MCF 10A (cell line): ENCODE data around the gene TNPO3. TPM values are rescaled to one million over a fixed set of nuclear protein-coding genes. Genes with fewer than 3 reads are reported as not detected.

Experiments
- BruUV-seq: library from RNA; stranded (reverse); fragments of 400-500 nt; replicated peaks from 2 replicates; lab custom pipeline; 2021; lab: Mats Ljungman, UMichigan
- CTCF ChIA-PET: fragments of 300-600 bp; sonication (Branson Sonifier 250); formaldehyde crosslinking; extraction: SDS; loops from one replicate; lab custom pipeline; 2021; ENCODE audit warnings: antibody characterized with exemption, inconsistent platforms; lab: Yijun Ruan, JAX
- POLR2A ChIA-PET: fragments of 300-600, 350-650 bp; sonication (Branson Sonifier 250); formaldehyde crosslinking; extraction: SDS; loops from one replicate; lab custom pipeline; 2020; ENCODE audit warnings: antibody characterized with exemption, inconsistent platforms; lab: Yijun Ruan, JAX
- DNase-seq: peaks from one replicate; pipeline ENCODE4 v3.0.0-alpha.2; 2018; ENCODE audit not compliant: unreplicated experiment
- H3K27ac Mint-ChIP-seq: one replicate; pipeline ENCODE4 v1.8.0; 2022; ENCODE audit warnings: mild to moderate bottlenecking, low read depth, mixed read lengths; ENCODE audit not compliant: unreplicated experiment
- H3K27me3 Mint-ChIP-seq: one replicate; pipeline ENCODE4 v1.8.0; 2022; ENCODE audit warnings: mixed read lengths; ENCODE audit not compliant: insufficient read depth, unreplicated experiment
- H3K36me3 Mint-ChIP-seq: one replicate; pipeline ENCODE4 v1.8.0; 2022; ENCODE audit warnings: mild to moderate bottlenecking, moderate library complexity, mixed read lengths; ENCODE audit not compliant: insufficient read depth, unreplicated experiment
- H3K4me1 Mint-ChIP-seq: one replicate; pipeline ENCODE4 v1.8.0; 2022; ENCODE audit warnings: mixed read lengths; ENCODE audit not compliant: insufficient read depth, unreplicated experiment
- H3K4me3 Mint-ChIP-seq: one replicate; pipeline ENCODE4 v1.8.0; 2022; ENCODE audit warnings: mild to moderate bottlenecking, moderate library complexity, mixed read lengths; ENCODE audit not compliant: unreplicated experiment
- H3K9me3 Mint-ChIP-seq: one replicate; pipeline ENCODE4 v1.8.0; 2022; ENCODE audit warnings: mixed read lengths; ENCODE audit not compliant: unreplicated experiment
- intact Hi-C: fragments of 100-400 bp; cut with micrococcal nuclease; formaldehyde crosslinking; loops from 2 replicates; pipeline ENCODE4 v1.14.1; 2022
- total RNA-seq: library from RNA; stranded (reverse); gene quantifications from 2 replicates; pipeline ENCODE4 v1.2.3, GENCODE V29; 2022
- TF ChIP-seq, protein P1 (sequence below): fragments of 200-600 bp; IDR thresholded peaks from one replicate; pipeline ENCODE4 v1.8.0; 2022; ENCODE audit warnings: antibody characterized with exemption, mild to moderate bottlenecking; ENCODE audit not compliant: unreplicated experiment

Gene TNPO3
- total RNA-seq, 1 experiment from 2014 or later, result 42.3 TPM

GRCh38 chr7:129076886-129077285, 22.0 kb upstream of the TNPO3 start:
- peaks cover 11% of the 10 kb centered on the region for H3K27me3 Mint-ChIP-seq
- no peaks in the 10 kb centered on the region for H3K36me3 Mint-ChIP-seq
- TF ChIP-seq, protein P1, sequence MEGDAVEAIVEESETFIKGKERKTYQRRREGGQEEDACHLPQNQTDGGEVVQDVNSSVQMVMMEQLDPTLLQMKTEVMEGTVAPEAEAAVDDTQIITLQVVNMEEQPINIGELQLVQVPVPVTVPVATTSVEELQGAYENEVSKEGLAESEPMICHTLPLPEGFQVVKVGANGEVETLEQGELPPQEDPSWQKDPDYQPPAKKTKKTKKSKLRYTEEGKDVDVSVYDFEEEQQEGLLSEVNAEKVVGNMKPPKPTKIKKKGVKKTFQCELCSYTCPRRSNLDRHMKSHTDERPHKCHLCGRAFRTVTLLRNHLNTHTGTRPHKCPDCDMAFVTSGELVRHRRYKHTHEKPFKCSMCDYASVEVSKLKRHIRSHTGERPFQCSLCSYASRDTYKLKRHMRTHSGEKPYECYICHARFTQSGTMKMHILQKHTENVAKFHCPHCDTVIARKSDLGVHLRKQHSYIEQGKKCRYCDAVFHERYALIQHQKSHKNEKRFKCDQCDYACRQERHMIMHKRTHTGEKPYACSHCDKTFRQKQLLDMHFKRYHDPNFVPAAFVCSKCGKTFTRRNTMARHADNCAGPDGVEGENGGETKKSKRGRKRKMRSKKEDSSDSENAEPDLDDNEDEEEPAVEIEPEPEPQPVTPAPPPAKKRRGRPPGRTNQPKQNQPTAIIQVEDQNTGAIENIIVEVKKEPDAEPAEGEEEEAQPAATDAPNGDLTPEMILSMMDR, result no peak
- DNase-seq, result no peak
- H3K4me1 Mint-ChIP-seq, result no peaks in the 10 kb centered on the region
- intact Hi-C loops, result no loop called here
- no peak overlapping the region for H3K27ac Mint-ChIP-seq
- CTCF ChIA-PET, result interaction anchor here (0.7 to 1.3 kb wide), 2 partner anchors 15 to 229 kb away, joined by 4 read pairs; no protein-coding TSS in a partner anchor
- POLR2A ChIA-PET, result interaction anchor here (1.4 kb wide), 1 partner anchor 22 kb away, joined by 9 read pairs; the partner anchor contains the start of gene TNPO3
- H3K4me3 Mint-ChIP-seq, result no peak overlapping the region
- no TSS peak for BruUV-seq
- H3K9me3 Mint-ChIP-seq, result no peaks in the 10 kb centered on the region

- no peak overlapping the region for H3K4me3 Mint-ChIP-seq
- no peaks in the 10 kb centered on the region for H3K9me3 Mint-ChIP-seq
- H3K27ac Mint-ChIP-seq, result no peak overlapping the region
- no peaks in the 10 kb centered on the region for H3K4me1 Mint-ChIP-seq
- BruUV-seq, result no TSS peak
- ChIA-PET POLR2A (interaction anchor here (1.2 kb wide), 1 partner anchor 20 kb away, joined by 4 read pairs; the partner anchor contains the start of gene TNPO3), CTCF (no interaction called here)
- TF ChIP-seq, protein P1, result no peak
- H3K27me3 Mint-ChIP-seq, result peaks cover 16% of the 10 kb centered on the region
- intact Hi-C loops, result no loop called here
- DNase-seq, result no peak
- H3K36me3 Mint-ChIP-seq, result no peaks in the 10 kb centered on the region
These were observed 20.1 kb upstream of the TNPO3 start for GRCh38 chr7:129074994-129075393.

DNA sequence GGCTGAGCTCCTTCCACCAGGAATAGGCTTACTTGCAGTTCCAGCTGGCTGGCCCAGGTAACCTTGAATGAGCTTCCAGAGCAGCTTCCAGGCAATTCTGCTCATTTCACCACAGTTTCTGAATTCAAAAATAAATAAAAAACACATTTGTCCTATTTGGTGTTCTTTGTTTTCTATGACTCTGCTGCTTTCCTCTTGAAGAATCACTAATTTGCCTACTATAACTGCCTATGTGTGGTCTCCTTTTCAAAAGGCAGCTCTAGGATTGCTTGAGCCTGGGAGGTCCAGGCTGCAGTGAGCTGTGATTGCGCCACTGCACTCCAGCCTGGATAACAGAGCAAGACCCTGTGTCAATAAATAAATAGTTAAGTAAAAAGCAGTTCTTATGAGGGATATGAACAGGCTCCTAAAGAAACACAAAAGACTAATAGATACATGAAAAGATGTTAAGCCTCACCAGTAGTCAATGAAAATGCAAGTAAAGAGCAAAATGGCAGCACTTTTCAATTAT, 19.5 kb upstream of the TNPO3 start:
- peaks cover 22% of the 10 kb centered on the region for H3K27me3 Mint-ChIP-seq
- H3K4me3 Mint-ChIP-seq, result no peak overlapping the region
- ChIA-PET CTCF (interaction anchor here (3.7 kb wide), 1 partner anchor 17 kb away, joined by 22 read pairs; no protein-coding TSS in a partner anchor), POLR2A (interaction anchor here (1.2 kb wide), 1 partner anchor 19 kb away, joined by 4 read pairs; the partner anchor contains the start of gene TNPO3)
- BruUV-seq, result no TSS peak
- TF ChIP-seq, protein P1, result no peak
- H3K27ac Mint-ChIP-seq, result no peak overlapping the region
- H3K9me3 Mint-ChIP-seq, result no peaks in the 10 kb centered on the region
- H3K36me3 Mint-ChIP-seq, result no peaks in the 10 kb centered on the region
- no peaks in the 10 kb centered on the region for H3K4me1 Mint-ChIP-seq
- DNase-seq, result no peak
- intact Hi-C loops, result no loop called here

GRCh38 chr7:129073738-129074137, 18.8 kb upstream of the TNPO3 start:
- Mint-ChIP-seq H3K4me1 (no peaks in the 10 kb centered on the region), H3K9me3 (no peaks in the 10 kb centered on the region), H3K36me3 (no peaks in the 10 kb centered on the region), H3K27me3 (peaks cover 23% of the 10 kb centered on the region), H3K27ac (no peak overlapping the region), H3K4me3 (no peak overlapping the region)
- no peak for DNase-seq
- ChIA-PET POLR2A (interaction anchor here (0.6 to 2.0 kb wide), 3 partner anchors 18 to 407 kb away, joined by 3 to 4 read pairs (median 4); partner anchors contain the start of gene TNPO3), CTCF (interaction anchor here (3.7 kb wide), 1 partner anchor 18 kb away, joined by 22 read pairs; no protein-coding TSS in a partner anchor)
- BruUV-seq, result no TSS peak
- intact Hi-C loops, result no loop called here
- TF ChIP-seq, protein P1, result no peak
